ENCODE measurements around the gene TTC21A.

DNA sequence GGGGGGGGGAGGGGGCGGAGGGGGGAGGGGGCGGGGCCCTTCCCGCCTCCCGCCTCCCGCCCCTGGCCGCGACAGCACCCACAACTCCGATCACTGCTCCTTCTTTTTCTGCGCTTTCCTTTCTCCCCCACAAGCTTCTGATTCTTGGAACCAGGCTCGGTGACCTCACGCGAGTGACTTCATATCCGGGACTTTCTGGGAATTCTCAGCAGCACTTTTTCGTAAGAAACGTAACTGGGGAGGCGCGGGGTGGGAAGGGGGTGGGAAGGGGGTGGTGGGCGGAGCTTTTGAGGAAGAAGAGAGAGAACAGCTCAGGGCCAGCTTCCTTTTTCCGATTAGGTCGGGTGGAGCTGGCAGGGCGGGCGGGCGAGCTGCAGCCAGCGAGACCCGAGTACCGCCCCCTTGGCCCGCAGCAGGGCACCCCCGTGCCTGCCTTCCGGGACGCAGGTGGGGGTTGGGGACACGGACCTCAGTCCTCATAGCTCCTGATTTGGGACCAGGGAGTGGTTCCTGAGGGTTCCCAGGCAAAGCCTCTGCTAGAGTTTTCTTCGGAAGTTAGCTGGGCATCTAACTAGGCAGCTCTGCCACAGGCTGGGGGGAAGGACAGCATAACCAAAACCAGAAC, 70.3 kb downstream of the TTC21A start:
- TF ChIP-seq BCL11A (IDR thresholded peaks at IDR 0.05; ENCODE audit: low read depth, low read length), result no peak
- TF ChIP-seq, protein P1, sequence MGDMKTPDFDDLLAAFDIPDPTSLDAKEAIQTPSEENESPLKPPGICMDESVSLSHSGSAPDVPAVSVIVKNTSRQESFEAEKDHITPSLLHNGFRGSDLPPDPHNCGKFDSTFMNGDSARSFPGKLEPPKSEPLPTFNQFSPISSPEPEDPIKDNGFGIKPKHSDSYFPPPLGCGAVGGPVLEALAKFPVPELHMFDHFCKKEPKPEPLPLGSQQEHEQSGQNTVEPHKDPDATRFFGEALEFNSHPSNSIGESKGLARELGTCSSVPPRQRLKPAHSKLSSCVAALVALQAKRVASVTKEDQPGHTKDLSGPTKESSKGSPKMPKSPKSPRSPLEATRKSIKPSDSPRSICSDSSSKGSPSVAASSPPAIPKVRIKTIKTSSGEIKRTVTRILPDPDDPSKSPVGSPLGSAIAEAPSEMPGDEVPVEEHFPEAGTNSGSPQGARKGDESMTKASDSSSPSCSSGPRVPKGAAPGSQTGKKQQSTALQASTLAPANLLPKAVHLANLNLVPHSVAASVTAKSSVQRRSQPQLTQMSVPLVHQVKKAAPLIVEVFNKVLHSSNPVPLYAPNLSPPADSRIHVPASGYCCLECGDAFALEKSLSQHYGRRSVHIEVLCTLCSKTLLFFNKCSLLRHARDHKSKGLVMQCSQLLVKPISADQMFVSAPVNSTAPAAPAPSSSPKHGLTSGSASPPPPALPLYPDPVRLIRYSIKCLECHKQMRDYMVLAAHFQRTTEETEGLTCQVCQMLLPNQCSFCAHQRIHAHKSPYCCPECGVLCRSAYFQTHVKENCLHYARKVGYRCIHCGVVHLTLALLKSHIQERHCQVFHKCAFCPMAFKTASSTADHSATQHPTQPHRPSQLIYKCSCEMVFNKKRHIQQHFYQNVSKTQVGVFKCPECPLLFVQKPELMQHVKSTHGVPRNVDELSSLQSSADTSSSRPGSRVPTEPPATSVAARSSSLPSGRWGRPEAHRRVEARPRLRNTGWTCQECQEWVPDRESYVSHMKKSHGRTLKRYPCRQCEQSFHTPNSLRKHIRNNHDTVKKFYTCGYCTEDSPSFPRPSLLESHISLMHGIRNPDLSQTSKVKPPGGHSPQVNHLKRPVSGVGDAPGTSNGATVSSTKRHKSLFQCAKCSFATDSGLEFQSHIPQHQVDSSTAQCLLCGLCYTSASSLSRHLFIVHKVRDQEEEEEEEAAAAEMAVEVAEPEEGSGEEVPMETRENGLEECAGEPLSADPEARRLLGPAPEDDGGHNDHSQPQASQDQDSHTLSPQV (IDR thresholded peaks at IDR 0.05), result no peak
- TF ChIP-seq CBX5 (IDR thresholded peaks at IDR 0.05; ENCODE audit: low read depth), result no peak
- no peak for TF ChIP-seq DPF2 (IDR thresholded peaks at IDR 0.05)
